Measurements from ENCODE around the gene CKAP2. TPM values are rescaled to one million over a fixed set of nuclear protein-coding genes. Genes with fewer than 3 reads are reported as not detected.

The CKAP2 gene
- total and polyA plus RNA-seq, 4 donors = 2.0 to 19.2 (median 4.7) TPM

- Histone ChIP-seq H3K9me3 (ENCODE audit: control insufficient read depth in 4 of 4, insufficient read depth in 3 of 4, low read length in 3 of 4) (no peaks in the 10 kb centered on the region), H3K27ac (ENCODE audit: low read depth in 1 of 2, low read length in 1 of 2) (no peak overlapping the region), H3K36me3 (ENCODE audit: control insufficient read depth in 4 of 4, insufficient read depth in 4 of 4, low read length in 4 of 4) (peaks cover 1 to 3% (median 3%) of the 10 kb centered on the region in 4 donors), H3K4me1 (ENCODE audit: control insufficient read depth in 5 of 5, insufficient read depth in 5 of 5, low read length in 5 of 5) (peaks cover 5 to 18% (median 8%) of the 10 kb centered on the region in 5 donors), H3K4me3 (no peak overlapping the region), H3K9ac (ENCODE audit: insufficient read depth in 1 of 2, low read length in 2 of 2) (no peak overlapping the region), H3K27me3 (ENCODE audit: control insufficient read depth in 3 of 3, insufficient read depth in 3 of 3, low read length in 2 of 3) (no peaks in the 10 kb centered on the region)
- WGBS, 2 donors = 58 to 68% methylated on average over 2 of the region's 2 CpGs
- peak in 1 of 3 donors; percentile 14 for DNase-seq
- TF ChIP-seq CTCF (IDR thresholded peaks at IDR 0.05; ENCODE audit: control extremely low read depth, extremely low read depth) = no peak
- ATAC-seq (ENCODE audit: insufficient read depth, low FRiP score) = no peak
These were observed 7.9 kb upstream of the CKAP2 start for GRCh38 chr13:52447354-52447753.

- no peaks in the 10 kb centered on the region for H3K27me3 ChIP-seq (ENCODE audit: control insufficient read depth in 3 of 3, insufficient read depth in 3 of 3, low read length in 2 of 3)
- DNase-seq (no peak), ATAC-seq (ENCODE audit: insufficient read depth, low FRiP score) (no peak)
- H3K9ac ChIP-seq (ENCODE audit: insufficient read depth in 1 of 2, low read length in 2 of 2) = no peak overlapping the region
- no peak overlapping the region for H3K4me3 ChIP-seq
- TF ChIP-seq CTCF (IDR thresholded peaks at IDR 0.05; ENCODE audit: control extremely low read depth, extremely low read depth) = no peak
- no peaks in the 10 kb centered on the region for H3K9me3 ChIP-seq (ENCODE audit: control insufficient read depth in 4 of 4, insufficient read depth in 3 of 4, low read length in 3 of 4)
- peaks cover 5 to 18% (median 8%) of the 10 kb centered on the region in 5 donors for H3K4me1 ChIP-seq (ENCODE audit: control insufficient read depth in 5 of 5, insufficient read depth in 5 of 5, low read length in 5 of 5)
- H3K27ac ChIP-seq (ENCODE audit: low read depth in 1 of 2, low read length in 1 of 2) = peak overlapping the region in 1 of 2 donors; percentile 58
- H3K36me3 ChIP-seq (ENCODE audit: control insufficient read depth in 4 of 4, insufficient read depth in 4 of 4, low read length in 4 of 4) = peaks cover 1 to 3% (median 3%) of the 10 kb centered on the region in 4 donors
- WGBS, 2 donors = 80 to 81% methylated on average over 5 of the region's 5 CpGs
These were observed 7.3 kb upstream of the CKAP2 start for GRCh38 chr13:52447815-52448552.

- no peak for ATAC-seq (ENCODE audit: insufficient read depth, low FRiP score)
- Histone ChIP-seq H3K9me3 (ENCODE audit: control insufficient read depth in 4 of 4, insufficient read depth in 3 of 4, low read length in 3 of 4) (no peaks in the 10 kb centered on the region), H3K27me3 (ENCODE audit: control insufficient read depth in 3 of 3, insufficient read depth in 3 of 3, low read length in 2 of 3) (no peaks in the 10 kb centered on the region), H3K9ac (ENCODE audit: insufficient read depth in 1 of 2, low read length in 2 of 2) (peak overlapping the region; percentile 81 to 95), H3K36me3 (ENCODE audit: control insufficient read depth in 4 of 4, insufficient read depth in 4 of 4, low read length in 4 of 4) (peaks cover 0 to 2% (median 0%) of the 10 kb centered on the region in 4 donors), H3K27ac (ENCODE audit: low read depth in 1 of 2, low read length in 1 of 2) (peak overlapping the region; percentile 91 to 96), H3K4me1 (ENCODE audit: control insufficient read depth in 5 of 5, insufficient read depth in 5 of 5, low read length in 5 of 5) (peaks cover 4 to 21% (median 8%) of the 10 kb centered on the region in 5 donors), H3K4me3 (peak overlapping the region; percentile 80)
- no peak for DNase-seq
- 3% methylated on average over 10 of the region's 10 CpGs for WGBS, 2 donors
- TF ChIP-seq CTCF (IDR thresholded peaks at IDR 0.05; ENCODE audit: control extremely low read depth, extremely low read depth) = no peak
These were observed 5.8 kb upstream of the CKAP2 start for GRCh38 chr13:52449331-52450011.

Data from lung (tissue), 12 donors.